ENCODE data around the gene CITED2.

GRCh38 chr6:139402876-139403386 is 28.5 kb upstream of the CITED2 start:
- TF ChIP-seq CTCF (IDR thresholded peaks at IDR 0.05) (no peak), ZFX (IDR thresholded peaks at IDR 0.05; ENCODE audit: borderline replicate concordance) (no peak)
